ENCODE data around the gene BHMT.

The BHMT gene

DNA sequence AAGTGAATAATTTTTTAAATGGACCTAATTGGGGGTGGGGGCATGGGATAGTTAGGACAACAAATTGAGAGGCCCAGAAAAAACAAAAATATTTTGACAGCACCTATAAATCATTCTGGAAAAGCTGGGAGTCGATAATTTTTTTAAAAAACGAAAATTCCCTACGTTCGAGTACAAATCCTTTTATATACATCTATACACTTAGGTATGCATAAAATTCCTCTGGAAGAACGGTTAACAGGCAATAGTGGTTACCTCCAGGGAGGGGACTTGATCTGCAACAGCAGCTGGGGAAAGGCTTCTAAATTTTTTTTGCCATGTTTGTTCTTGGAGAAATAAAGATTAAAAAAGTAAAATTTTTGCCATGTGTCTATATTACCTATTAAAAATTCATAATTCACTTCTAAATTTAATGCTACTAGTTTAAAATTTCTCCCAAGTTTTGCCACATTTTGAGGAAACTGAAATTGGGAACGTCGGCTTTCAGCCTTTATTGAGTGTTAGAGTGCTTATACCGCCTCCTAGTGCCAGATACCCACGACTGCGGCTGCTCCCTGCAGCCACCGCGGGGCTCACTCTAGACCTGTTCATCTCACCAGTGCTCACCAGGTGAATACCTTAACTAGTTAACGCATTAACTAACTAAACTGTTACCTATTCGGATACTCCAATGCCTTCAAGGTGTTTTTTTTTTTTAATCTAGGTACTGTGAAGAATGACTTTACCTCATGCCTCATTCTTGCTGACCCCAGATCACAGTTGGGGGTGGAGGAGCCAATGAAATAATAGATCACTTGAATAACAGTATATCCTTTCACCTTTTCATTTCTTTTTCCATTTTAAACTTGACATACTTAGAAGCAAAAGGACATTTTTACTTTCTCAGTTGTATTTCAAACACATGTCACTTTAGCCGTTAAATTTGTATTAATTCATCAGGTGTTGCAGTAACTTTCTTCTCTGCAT lies 1.8 kb upstream of the BHMT start:
- Histone ChIP-seq H3K36me3 (ENCODE audit: control insufficient read depth, low read length) (no peaks in the 10 kb centered on the region), H3K79me2 (ENCODE audit: control insufficient read depth, low read length) (no peaks in the 10 kb centered on the region), H3K4me2 (ENCODE audit: low read length) (no peak overlapping the region), H4K20me1 (ENCODE audit: control insufficient read depth, insufficient read depth, low read depth, low read length) (no peaks in the 10 kb centered on the region), H3K4me3 (ENCODE audit: low read length) (no peak overlapping the region), H3F3A (ENCODE audit: control insufficient read depth, insufficient read depth) (no peaks in the 10 kb centered on the region), H3K4me1 (ENCODE audit: control insufficient read depth, low read length) (no peaks in the 10 kb centered on the region), H3K27me3 (ENCODE audit: control insufficient read depth, low read length) (peaks cover 25% of the 10 kb centered on the region), H3K9me2 (replicated peaks; ENCODE audit: control insufficient read depth, low read length) (no peaks in the 10 kb centered on the region), H3K27ac (ENCODE audit: low read depth, low read length) (no peak overlapping the region), H3K9me3 (ENCODE audit: control insufficient read depth, insufficient read depth, low read length) (no peaks in the 10 kb centered on the region)
- TF ChIP-seq EZH2phosphoT487 (IDR thresholded peaks at IDR 0.05; ENCODE audit: borderline replicate concordance, low read length), result no peak
- TF ChIP-seq, protein P1, sequence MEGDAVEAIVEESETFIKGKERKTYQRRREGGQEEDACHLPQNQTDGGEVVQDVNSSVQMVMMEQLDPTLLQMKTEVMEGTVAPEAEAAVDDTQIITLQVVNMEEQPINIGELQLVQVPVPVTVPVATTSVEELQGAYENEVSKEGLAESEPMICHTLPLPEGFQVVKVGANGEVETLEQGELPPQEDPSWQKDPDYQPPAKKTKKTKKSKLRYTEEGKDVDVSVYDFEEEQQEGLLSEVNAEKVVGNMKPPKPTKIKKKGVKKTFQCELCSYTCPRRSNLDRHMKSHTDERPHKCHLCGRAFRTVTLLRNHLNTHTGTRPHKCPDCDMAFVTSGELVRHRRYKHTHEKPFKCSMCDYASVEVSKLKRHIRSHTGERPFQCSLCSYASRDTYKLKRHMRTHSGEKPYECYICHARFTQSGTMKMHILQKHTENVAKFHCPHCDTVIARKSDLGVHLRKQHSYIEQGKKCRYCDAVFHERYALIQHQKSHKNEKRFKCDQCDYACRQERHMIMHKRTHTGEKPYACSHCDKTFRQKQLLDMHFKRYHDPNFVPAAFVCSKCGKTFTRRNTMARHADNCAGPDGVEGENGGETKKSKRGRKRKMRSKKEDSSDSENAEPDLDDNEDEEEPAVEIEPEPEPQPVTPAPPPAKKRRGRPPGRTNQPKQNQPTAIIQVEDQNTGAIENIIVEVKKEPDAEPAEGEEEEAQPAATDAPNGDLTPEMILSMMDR (IDR thresholded peaks at IDR 0.05; ENCODE audit: low read depth, low read length, poor library complexity, severe bottlenecking), result peak; percentile 64

DNA sequence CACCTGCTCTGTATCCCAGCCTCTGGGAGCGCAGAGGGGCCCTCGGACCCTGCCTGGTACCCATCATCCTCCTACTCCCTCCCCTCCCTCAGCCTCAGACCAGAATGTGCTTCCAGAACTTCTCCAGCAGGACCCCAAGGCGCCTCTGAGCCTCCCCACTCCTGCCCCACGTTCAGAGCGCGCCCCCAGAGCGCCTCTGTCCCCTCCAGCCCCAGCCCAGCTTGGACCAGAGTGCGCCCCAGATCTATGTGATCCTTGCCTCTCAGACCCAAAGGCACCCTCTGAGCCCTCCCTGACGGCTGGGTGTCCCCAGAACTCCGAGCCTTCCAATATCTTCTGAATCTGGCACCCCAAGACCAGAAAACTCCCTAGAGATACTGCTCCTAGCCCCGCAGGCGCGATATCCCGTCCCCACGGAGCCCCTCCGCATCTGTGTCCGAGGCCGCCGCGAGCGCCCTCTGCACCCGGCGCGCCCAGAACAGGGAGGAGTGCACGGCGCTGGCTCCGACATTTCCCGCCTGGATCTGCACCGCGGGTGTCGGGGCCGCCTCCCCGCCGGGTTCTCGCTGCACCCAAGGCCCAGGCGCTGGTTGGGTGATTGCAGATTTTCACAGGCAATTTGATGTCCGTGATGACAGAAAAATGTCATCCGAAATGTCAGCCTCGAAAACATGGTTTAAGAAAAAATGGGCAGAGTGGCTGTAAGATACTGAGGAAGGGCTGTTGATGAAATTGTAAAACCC lies 522 bp downstream of the BHMT start:
- H3K27me3 ChIP-seq (ENCODE audit: control insufficient read depth, low read length), result peaks cover 13% of the 10 kb centered on the region

DNA sequence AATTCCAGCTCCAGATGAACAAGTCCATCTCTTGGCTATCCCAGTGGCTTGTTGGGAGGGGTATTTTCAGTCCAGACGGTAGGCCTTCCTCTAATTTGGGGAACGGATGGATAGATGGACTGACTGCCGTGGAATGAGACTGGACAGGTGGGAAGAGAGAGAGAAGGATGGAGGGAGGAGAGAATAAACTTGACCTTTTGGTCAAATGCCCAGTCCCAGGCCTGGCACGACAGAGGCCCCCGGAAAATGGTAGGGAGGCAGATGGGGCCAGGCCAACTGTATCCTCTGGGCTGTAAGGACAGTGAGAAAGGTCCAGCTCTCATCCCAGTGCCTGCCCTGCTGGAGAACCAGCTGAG lies 1.1 kb downstream of the BHMT start:
- no peaks in the 10 kb centered on the region for H3K36me3 ChIP-seq (ENCODE audit: control insufficient read depth, low read length)
- H3K27ac ChIP-seq (ENCODE audit: low read depth, low read length), result no peak overlapping the region
- H3K4me3 ChIP-seq (ENCODE audit: low read length), result no peak overlapping the region
- TF ChIP-seq EZH2phosphoT487 (IDR thresholded peaks at IDR 0.05; ENCODE audit: borderline replicate concordance, low read length), result no peak
- TF ChIP-seq, protein P1 (IDR thresholded peaks at IDR 0.05; ENCODE audit: low read depth, low read length, poor library complexity, severe bottlenecking), result no peak
- H4K20me1 ChIP-seq (ENCODE audit: control insufficient read depth, insufficient read depth, low read depth, low read length), result no peaks in the 10 kb centered on the region
- no peaks in the 10 kb centered on the region for H3K9me3 ChIP-seq (ENCODE audit: control insufficient read depth, insufficient read depth, low read length)
- H3F3A ChIP-seq (ENCODE audit: control insufficient read depth, insufficient read depth), result no peaks in the 10 kb centered on the region
- H3K27me3 ChIP-seq (ENCODE audit: control insufficient read depth, low read length), result peaks cover 11% of the 10 kb centered on the region
- H3K4me1 ChIP-seq (ENCODE audit: control insufficient read depth, low read length), result no peaks in the 10 kb centered on the region
- H3K4me2 ChIP-seq (ENCODE audit: low read length), result no peak overlapping the region
- H3K9me2 ChIP-seq (replicated peaks; ENCODE audit: control insufficient read depth, low read length), result no peaks in the 10 kb centered on the region
- no peaks in the 10 kb centered on the region for H3K79me2 ChIP-seq (ENCODE audit: control insufficient read depth, low read length)

More for the DNA sequence above, 522 bp downstream of the BHMT start:
- Histone ChIP-seq H4K20me1 (ENCODE audit: control insufficient read depth, insufficient read depth, low read depth, low read length) (no peaks in the 10 kb centered on the region), H3F3A (ENCODE audit: control insufficient read depth, insufficient read depth) (no peaks in the 10 kb centered on the region), H3K4me2 (ENCODE audit: low read length) (no peak overlapping the region), H3K27ac (ENCODE audit: low read depth, low read length) (no peak overlapping the region), H3K9me2 (replicated peaks; ENCODE audit: control insufficient read depth, low read length) (no peaks in the 10 kb centered on the region), H3K4me3 (ENCODE audit: low read length) (no peak overlapping the region), H3K4me1 (ENCODE audit: control insufficient read depth, low read length) (no peaks in the 10 kb centered on the region), H3K9me3 (ENCODE audit: control insufficient read depth, insufficient read depth, low read length) (no peaks in the 10 kb centered on the region), H3K79me2 (ENCODE audit: control insufficient read depth, low read length) (no peaks in the 10 kb centered on the region), H3K36me3 (ENCODE audit: control insufficient read depth, low read length) (no peaks in the 10 kb centered on the region)
- TF ChIP-seq EZH2phosphoT487 (IDR thresholded peaks at IDR 0.05; ENCODE audit: borderline replicate concordance, low read length), result no peak
- TF ChIP-seq, protein P1 (IDR thresholded peaks at IDR 0.05; ENCODE audit: low read depth, low read length, poor library complexity, severe bottlenecking), result no peak
